Right hindlimb (tissue), 1 donor: Measurements from ENCODE around the gene RAB11FIP3.
"Not testable (repeated sequence)": the region's sequence is repeated elsewhere in the genome, so short reads cannot be mapped to it uniquely, and the experiment has no call there.

Experiments
- DNase-seq: peaks from one replicate; pipeline ENCODE4 v3.0.0-alpha.2; 2018

Gene RAB11FIP3

GRCh38 chr16:469459-469858 is 44.0 kb downstream of the RAB11FIP3 start:
- DNase-seq = not testable (repeated sequence)

GRCh38 chr16:470418-470817 is 45.0 kb downstream of the RAB11FIP3 start:
- DNase-seq = no peak

- DNase-seq = peak; percentile 63
Observed at GRCh38 chr16:471353-472198, 46.1 kb downstream of the RAB11FIP3 start.

- no peak for DNase-seq
Observed at GRCh38 chr16:472199-472504, 46.7 kb downstream of the RAB11FIP3 start.

- DNase-seq = no peak
Observed at GRCh38 chr16:473046-474043, 47.9 kb downstream of the RAB11FIP3 start.

GRCh38 chr16:474420-475122 is 49.1 kb downstream of the RAB11FIP3 start:
- no peak for DNase-seq

GRCh38 chr16:476039-476438 is 50.6 kb downstream of the RAB11FIP3 start:
- no peak for DNase-seq

GRCh38 chr16:477301-478157 is 52.1 kb downstream of the RAB11FIP3 start:
- DNase-seq = no peak

- DNase-seq = not testable (repeated sequence)
Observed at GRCh38 chr16:478287-478686, 52.8 kb downstream of the RAB11FIP3 start.

- no peak for DNase-seq
Observed at GRCh38 chr16:482468-483185, 57.2 kb downstream of the RAB11FIP3 start.

GRCh38 chr16:483341-484075 is 58.1 kb downstream of the RAB11FIP3 start:
- no peak for DNase-seq

GRCh38 chr16:489606-490005 is 64.2 kb downstream of the RAB11FIP3 start:
- no peak for DNase-seq

- no peak for DNase-seq
Observed at GRCh38 chr16:490768-491167, 65.3 kb downstream of the RAB11FIP3 start.

- no peak for DNase-seq
Observed at GRCh38 chr16:491220-491919, 65.9 kb downstream of the RAB11FIP3 start.

- peak; percentile 48 for DNase-seq
Observed at GRCh38 chr16:492211-492875, 66.9 kb downstream of the RAB11FIP3 start.

GRCh38 chr16:494676-495075 is 69.2 kb downstream of the RAB11FIP3 start:
- not testable (repeated sequence) for DNase-seq

- DNase-seq = no peak
Observed at GRCh38 chr16:495127-495748, 69.8 kb downstream of the RAB11FIP3 start.

GRCh38 chr16:496097-496886 is 70.8 kb downstream of the RAB11FIP3 start:
- no peak for DNase-seq
